Measurements from ENCODE around the gene KIF5C. TPM values are rescaled to one million over a fixed set of nuclear protein-coding genes. Genes with fewer than 3 reads are reported as not detected.

Gene KIF5C
- total and polyA plus RNA-seq, 4 donors, result 0.06 to 0.25 (median 0.14) TPM

DNA sequence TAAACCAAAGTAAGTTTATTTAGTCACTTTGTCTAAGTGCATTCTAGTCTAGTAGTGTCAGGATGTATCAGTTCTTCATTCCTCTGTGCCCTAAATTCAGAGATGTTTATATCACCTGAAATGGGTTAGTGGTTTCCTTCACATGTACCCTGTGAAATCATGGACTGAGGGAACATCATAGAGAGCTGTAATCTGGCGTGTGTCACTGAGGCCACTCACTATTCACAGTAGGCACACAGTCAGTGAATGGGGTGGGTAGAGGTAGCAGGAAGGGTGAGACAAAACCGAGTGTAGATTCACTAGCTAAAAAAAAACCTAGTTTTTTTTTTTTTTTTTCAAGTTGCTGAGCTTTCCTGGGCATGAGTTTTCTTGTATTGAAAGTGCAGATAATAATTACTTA is 5.6 kb downstream of the KIF5C start:
- 76% methylated on average over 2 of the region's 2 CpGs for WGBS
- peaks cover under 1 to 10% (median 9%) of the 10 kb centered on the region in 4 donors for H3K4me1 ChIP-seq (ENCODE audit: control insufficient read depth in 4 of 4, insufficient read depth in 4 of 4, low read length in 3 of 4)
- H3K9me3 ChIP-seq (ENCODE audit: control insufficient read depth in 4 of 4, low read length in 3 of 4), result peaks cover 0 to 8% (median 6%) of the 10 kb centered on the region in 4 donors
- H3K27me3 ChIP-seq (ENCODE audit: control insufficient read depth in 4 of 4, insufficient read depth in 4 of 4, low read length in 3 of 4), result peaks cover 0 to 8% (median 0%) of the 10 kb centered on the region in 4 donors
- no peak for DNase-seq (ENCODE audit: low spot score)
- no peak overlapping the region for H3K9ac ChIP-seq (ENCODE audit: low read depth in 1 of 2, low read length in 2 of 2)
- TF ChIP-seq, protein P1, sequence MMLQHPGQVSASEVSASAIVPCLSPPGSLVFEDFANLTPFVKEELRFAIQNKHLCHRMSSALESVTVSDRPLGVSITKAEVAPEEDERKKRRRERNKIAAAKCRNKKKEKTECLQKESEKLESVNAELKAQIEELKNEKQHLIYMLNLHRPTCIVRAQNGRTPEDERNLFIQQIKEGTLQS (IDR thresholded peaks at IDR 0.05), result no peak
- no peak for TF ChIP-seq EGR1 (IDR thresholded peaks at IDR 0.05; ENCODE audit: low read depth in 2 of 2)
- TF ChIP-seq RAD21 (IDR thresholded peaks at IDR 0.05), result no peak
- no peak for TF ChIP-seq RXRA (IDR thresholded peaks at IDR 0.05)
- no peak for TF ChIP-seq REST (IDR thresholded peaks at IDR 0.05)
- TF ChIP-seq NR2F2 (IDR thresholded peaks at IDR 0.05), result no peak
- TF ChIP-seq YY1 (IDR thresholded peaks at IDR 0.05), result no peak
- TF ChIP-seq SP1 (IDR thresholded peaks at IDR 0.05), result no peak
- TF ChIP-seq, protein P2, sequence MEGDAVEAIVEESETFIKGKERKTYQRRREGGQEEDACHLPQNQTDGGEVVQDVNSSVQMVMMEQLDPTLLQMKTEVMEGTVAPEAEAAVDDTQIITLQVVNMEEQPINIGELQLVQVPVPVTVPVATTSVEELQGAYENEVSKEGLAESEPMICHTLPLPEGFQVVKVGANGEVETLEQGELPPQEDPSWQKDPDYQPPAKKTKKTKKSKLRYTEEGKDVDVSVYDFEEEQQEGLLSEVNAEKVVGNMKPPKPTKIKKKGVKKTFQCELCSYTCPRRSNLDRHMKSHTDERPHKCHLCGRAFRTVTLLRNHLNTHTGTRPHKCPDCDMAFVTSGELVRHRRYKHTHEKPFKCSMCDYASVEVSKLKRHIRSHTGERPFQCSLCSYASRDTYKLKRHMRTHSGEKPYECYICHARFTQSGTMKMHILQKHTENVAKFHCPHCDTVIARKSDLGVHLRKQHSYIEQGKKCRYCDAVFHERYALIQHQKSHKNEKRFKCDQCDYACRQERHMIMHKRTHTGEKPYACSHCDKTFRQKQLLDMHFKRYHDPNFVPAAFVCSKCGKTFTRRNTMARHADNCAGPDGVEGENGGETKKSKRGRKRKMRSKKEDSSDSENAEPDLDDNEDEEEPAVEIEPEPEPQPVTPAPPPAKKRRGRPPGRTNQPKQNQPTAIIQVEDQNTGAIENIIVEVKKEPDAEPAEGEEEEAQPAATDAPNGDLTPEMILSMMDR (IDR thresholded peaks at IDR 0.05; ENCODE audit: low read depth, low read length, missing input control), result no peak
- TF ChIP-seq FOXA2 (IDR thresholded peaks at IDR 0.05), result no peak
- no peak for TF ChIP-seq ZBTB33 (IDR thresholded peaks at IDR 0.05)
- TF ChIP-seq, protein P3, sequence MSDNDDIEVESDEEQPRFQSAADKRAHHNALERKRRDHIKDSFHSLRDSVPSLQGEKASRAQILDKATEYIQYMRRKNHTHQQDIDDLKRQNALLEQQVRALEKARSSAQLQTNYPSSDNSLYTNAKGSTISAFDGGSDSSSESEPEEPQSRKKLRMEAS (IDR thresholded peaks at IDR 0.05), result no peak
- H3K4me3 ChIP-seq (ENCODE audit: low read depth in 1 of 3, low read length in 3 of 3), result no peak overlapping the region
- no peaks in the 10 kb centered on the region for H3K36me3 ChIP-seq (ENCODE audit: control insufficient read depth in 4 of 4, insufficient read depth in 3 of 4, low read depth in 1 of 4, low read length in 3 of 4)
- H3K27ac ChIP-seq (ENCODE audit: low read depth in 1 of 2, low read length in 2 of 2), result no peak overlapping the region

GRCh38 chr2:148882051-148882450 is 7.0 kb downstream of the KIF5C start:
- Histone ChIP-seq H3K4me1 (ENCODE audit: control insufficient read depth in 4 of 4, insufficient read depth in 4 of 4, low read length in 3 of 4) (peaks cover 0 to under 1% (median 0%) of the 10 kb centered on the region in 4 donors), H3K9ac (ENCODE audit: low read depth in 1 of 2, low read length in 2 of 2) (no peak overlapping the region), H3K9me3 (ENCODE audit: control insufficient read depth in 4 of 4, low read length in 3 of 4) (peaks cover 0 to 8% (median 6%) of the 10 kb centered on the region in 4 donors), H3K36me3 (ENCODE audit: control insufficient read depth in 4 of 4, insufficient read depth in 3 of 4, low read depth in 1 of 4, low read length in 3 of 4) (no peaks in the 10 kb centered on the region), H3K4me3 (ENCODE audit: low read depth in 1 of 3, low read length in 3 of 3) (no peak overlapping the region), H3K27ac (ENCODE audit: low read depth in 1 of 2, low read length in 2 of 2) (no peak overlapping the region), H3K27me3 (ENCODE audit: control insufficient read depth in 4 of 4, insufficient read depth in 4 of 4, low read length in 3 of 4) (peaks cover 0 to 7% (median 0%) of the 10 kb centered on the region in 4 donors)
- DNase-seq (ENCODE audit: low spot score), result no peak
- 48% methylated on average over 9 of the region's 9 CpGs for WGBS
- TF ChIP-seq, protein P1 (IDR thresholded peaks at IDR 0.05), result no peak
